ENCODE results near the gene NAA35.
"Not testable (repeated sequence)": the region's sequence is repeated elsewhere in the genome, so short reads cannot be mapped to it uniquely, and the experiment has no call there.

The NAA35 gene

GRCh38 chr9:86034863-86035734 is 94.2 kb downstream of the NAA35 start:
- DNase-seq (ENCODE audit: low read depth) = peak; percentile 37

GRCh38 chr9:86035827-86036440 is 95.0 kb downstream of the NAA35 start:
- no peak for DNase-seq (ENCODE audit: low read depth)

- no peak for DNase-seq (ENCODE audit: low read depth)
Measured at GRCh38 chr9:86036555-86036954, 95.6 kb downstream of the NAA35 start.

- DNase-seq (ENCODE audit: low read depth) = no peak
Measured at GRCh38 chr9:86039991-86040860, 99.3 kb downstream of the NAA35 start.

- DNase-seq (ENCODE audit: low read depth) = no peak
Measured at GRCh38 chr9:86040861-86041155, 99.9 kb downstream of the NAA35 start.

- peak; percentile 40 for DNase-seq (ENCODE audit: low read depth)
Measured at GRCh38 chr9:86041311-86041741, 100.4 kb downstream of the NAA35 start.

- no peak for DNase-seq (ENCODE audit: low read depth)
Measured at GRCh38 chr9:86042199-86042978, 101.4 kb downstream of the NAA35 start.

GRCh38 chr9:86043586-86043985 is 102.6 kb downstream of the NAA35 start:
- no peak for DNase-seq (ENCODE audit: low read depth)

- DNase-seq (ENCODE audit: low read depth) = no peak
Measured at GRCh38 chr9:86043999-86044398, 103.1 kb downstream of the NAA35 start.

GRCh38 chr9:86045654-86046053 is 104.7 kb downstream of the NAA35 start:
- no peak for DNase-seq (ENCODE audit: low read depth)

- DNase-seq (ENCODE audit: low read depth) = no peak
Measured at GRCh38 chr9:86046071-86046636, 105.2 kb downstream of the NAA35 start.

- DNase-seq (ENCODE audit: low read depth) = no peak
Measured at GRCh38 chr9:86046930-86047341, 106.0 kb downstream of the NAA35 start.

GRCh38 chr9:86047361-86047760 is 106.4 kb downstream of the NAA35 start:
- DNase-seq (ENCODE audit: low read depth) = no peak

GRCh38 chr9:86048018-86048742 is 107.2 kb downstream of the NAA35 start:
- DNase-seq (ENCODE audit: low read depth) = not testable (repeated sequence)

GRCh38 chr9:86052556-86053468 is 111.9 kb downstream of the NAA35 start:
- no peak for DNase-seq (ENCODE audit: low read depth)

- DNase-seq (ENCODE audit: low read depth) = no peak
Measured at GRCh38 chr9:86054695-86055094, 113.7 kb downstream of the NAA35 start.

- DNase-seq (ENCODE audit: low read depth) = no peak
Measured at GRCh38 chr9:86057491-86057890, 116.5 kb downstream of the NAA35 start.

GRCh38 chr9:86061972-86062739 is 121.2 kb downstream of the NAA35 start:
- no peak for DNase-seq (ENCODE audit: low read depth)

All from fibroblast of gingiva (primary cell).